Right atrium auricular region (tissue), 2 donors: ENCODE data around the gene CADM2. TPM values are rescaled to one million over a fixed set of nuclear protein-coding genes. Genes with fewer than 3 reads are reported as not detected.

Source experiments
- DNase-seq: peaks from one replicate; pipeline ENCODE4 v3.0.0-alpha.2; 2019; ENCODE audit warnings: low spot score
- H3K27ac ChIP-seq, 2 donors: fragments of 200-600 bp; sonication (generic); 1 replicate in 1 of 2; 2 replicates in 1 of 2; pipeline ENCODE4 v1.5.1; 2016 to 2019
- H3K27me3 ChIP-seq, 2 donors: fragments of 200-600 bp; sonication (generic); one replicate each; pipeline versions ENCODE4 v1.5.1 to v1.6.0; 2017 to 2019
- H3K36me3 ChIP-seq: fragments of 200-600 bp; sonication (generic); one replicate; pipeline ENCODE4 v1.5.1; 2016
- H3K4me1 ChIP-seq, 2 donors: fragments of 200-600 bp; sonication (generic); one replicate each; pipeline versions ENCODE4 v1.5.1 to v1.6.0; 2017 to 2019
- H3K4me3 ChIP-seq, 2 donors: fragments of 200-600 bp; sonication (generic); 1 replicate in 1 of 2; 2 replicates in 1 of 2; pipeline ENCODE4 v1.5.1; 2017 to 2019; ENCODE audit warnings: mild to moderate bottlenecking in 1 of 2, moderate library complexity in 1 of 2
- H3K9me3 ChIP-seq, 2 donors: fragments of 200-600 bp; sonication (generic); one replicate each; pipeline ENCODE4 v1.5.1; 2019
- CTCF ChIP-seq, 2 donors: fragments of 200-600 bp; sonication (generic); IDR thresholded peaks; one replicate each; pipeline ENCODE4 v1.5.1; 2019; ENCODE audit warnings: antibody characterized with exemption in 2 of 2
- total RNA-seq, 2 donors: library from RNA; depleted of rRNA; stranded (reverse); fragments of >200 nt; gene quantifications; one replicate each; pipeline ENCODE4 v1.1.0, GENCODE V29; 2016

CADM2 gene
- total RNA-seq, 2 donors from 2014 or later, result 6.5 to 9.5 TPM

DNA sequence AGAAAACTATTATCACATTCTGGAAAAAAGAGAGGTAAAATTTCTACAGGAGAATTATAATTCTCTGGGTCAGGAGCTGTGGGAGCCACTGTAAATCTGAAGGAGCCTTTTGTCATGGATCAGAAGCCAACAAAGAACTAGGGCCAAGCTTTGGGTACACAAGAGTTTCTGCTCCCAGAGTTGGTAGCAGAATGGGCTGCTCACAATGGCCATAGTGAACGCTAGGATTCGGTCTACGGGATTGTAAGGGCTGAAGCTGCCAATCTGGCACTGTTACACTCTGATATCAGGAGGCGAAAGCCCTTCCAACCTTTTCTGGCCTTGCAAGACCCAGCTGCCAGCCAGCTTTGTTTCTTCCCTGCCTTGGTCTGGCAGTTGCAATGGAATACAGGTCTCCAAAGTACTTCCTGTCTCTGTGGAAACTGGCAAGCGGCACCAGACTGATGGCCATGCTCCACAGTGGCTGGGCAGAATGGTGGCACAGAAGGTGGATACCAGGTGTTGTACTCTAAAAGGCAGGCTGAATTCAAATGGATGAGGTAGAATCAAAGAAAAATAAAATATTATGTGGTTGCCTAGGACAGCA, 831.7 kb downstream of the CADM2 start:
- H3K27me3 ChIP-seq, result no peaks in the 10 kb centered on the region
- TF ChIP-seq CTCF (IDR thresholded peaks at IDR 0.05), result no peak
- H3K9me3 ChIP-seq, result no peaks in the 10 kb centered on the region
- H3K36me3 ChIP-seq, result no peaks in the 10 kb centered on the region
- no peak overlapping the region for H3K4me3 ChIP-seq
- no peak overlapping the region for H3K27ac ChIP-seq
- no peak for DNase-seq
- H3K4me1 ChIP-seq, result no peaks in the 10 kb centered on the region

- TF ChIP-seq CTCF (IDR thresholded peaks at IDR 0.05), result no peak
- no peaks in the 10 kb centered on the region for H3K9me3 ChIP-seq
- H3K27ac ChIP-seq, result no peak overlapping the region
- no peaks in the 10 kb centered on the region for H3K36me3 ChIP-seq
- no peaks in the 10 kb centered on the region for H3K27me3 ChIP-seq
- no peak for DNase-seq
- no peaks in the 10 kb centered on the region for H3K4me1 ChIP-seq
- no peak overlapping the region for H3K4me3 ChIP-seq
Measured at GRCh38 chr3:85796140-85796539, 837.4 kb downstream of the CADM2 start.

DNA sequence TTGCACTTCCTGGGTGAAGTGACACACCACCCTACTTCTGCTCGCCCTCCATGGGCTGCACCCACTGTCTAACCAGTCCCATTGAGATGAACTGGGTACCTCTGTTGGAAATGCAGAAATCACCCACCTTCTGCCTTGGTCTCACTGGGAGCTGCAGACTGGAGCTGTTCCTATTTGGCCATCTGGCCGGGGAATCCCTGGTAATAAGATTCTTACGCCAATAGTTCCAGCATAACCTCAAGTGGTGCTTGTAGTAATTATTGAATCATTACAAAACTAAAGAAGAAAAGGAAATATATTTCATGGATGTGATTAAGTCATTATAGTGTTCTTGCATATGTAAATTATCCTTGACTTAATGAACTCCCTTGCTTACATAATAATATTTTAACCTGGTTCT, 841.9 kb downstream of the CADM2 start:
- DNase-seq, result no peak
- no peaks in the 10 kb centered on the region for H3K27me3 ChIP-seq
- H3K9me3 ChIP-seq, result no peaks in the 10 kb centered on the region
- no peak overlapping the region for H3K27ac ChIP-seq
- no peaks in the 10 kb centered on the region for H3K36me3 ChIP-seq
- no peak overlapping the region for H3K4me3 ChIP-seq
- H3K4me1 ChIP-seq, result no peaks in the 10 kb centered on the region
- no peak for TF ChIP-seq CTCF (IDR thresholded peaks at IDR 0.05)

GRCh38 chr3:85801955-85802354, 843.2 kb downstream of the CADM2 start:
- peak in 1 of 2 donors; percentile 42 for TF ChIP-seq CTCF (IDR thresholded peaks at IDR 0.05)

DNA sequence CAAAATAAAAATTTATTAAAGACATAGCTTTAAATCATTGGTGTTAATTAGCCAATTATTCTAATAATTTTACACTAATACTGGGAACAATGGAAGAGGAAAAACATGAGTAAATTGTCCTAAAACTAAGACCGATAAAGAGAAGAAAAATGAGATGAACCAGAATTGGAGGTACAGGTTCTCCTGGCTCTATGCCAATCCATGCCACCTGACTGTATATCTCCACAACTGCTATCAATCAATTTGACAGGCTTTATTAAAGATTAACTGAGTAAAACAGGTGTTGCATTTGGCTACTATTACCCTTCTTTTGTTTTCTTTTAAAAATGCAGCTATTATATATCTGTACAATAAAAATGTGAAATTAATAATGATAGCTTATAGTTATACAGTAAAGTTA, 850.0 kb downstream of the CADM2 start:
- H3K4me1 ChIP-seq, result no peaks in the 10 kb centered on the region
- no peaks in the 10 kb centered on the region for H3K27me3 ChIP-seq
- H3K9me3 ChIP-seq, result no peaks in the 10 kb centered on the region
- H3K4me3 ChIP-seq, result no peak overlapping the region
- no peak for TF ChIP-seq CTCF (IDR thresholded peaks at IDR 0.05)
- H3K36me3 ChIP-seq, result no peaks in the 10 kb centered on the region
- no peak for DNase-seq
- H3K27ac ChIP-seq, result no peak overlapping the region

More at GRCh38 chr3:85801955-85802354, 843.2 kb downstream of the CADM2 start:
- Histone ChIP-seq H3K4me1 (no peaks in the 10 kb centered on the region), H3K9me3 (no peaks in the 10 kb centered on the region), H3K27me3 (no peaks in the 10 kb centered on the region), H3K36me3 (no peaks in the 10 kb centered on the region), H3K27ac (no peak overlapping the region), H3K4me3 (no peak overlapping the region)
- DNase-seq, result no peak

- no peak overlapping the region for H3K27ac ChIP-seq
- H3K4me3 ChIP-seq, result no peak overlapping the region
- no peaks in the 10 kb centered on the region for H3K4me1 ChIP-seq
- peak in 1 of 2 donors; percentile 56 for TF ChIP-seq CTCF (IDR thresholded peaks at IDR 0.05)
- no peaks in the 10 kb centered on the region for H3K27me3 ChIP-seq
- H3K36me3 ChIP-seq, result no peaks in the 10 kb centered on the region
- DNase-seq, result no peak
- H3K9me3 ChIP-seq, result no peaks in the 10 kb centered on the region
Measured at GRCh38 chr3:85821130-85821756, 862.5 kb downstream of the CADM2 start.
